H1 (cell line): ENCODE data around the gene EHBP1. TPM values are rescaled to one million over a fixed set of nuclear protein-coding genes. Genes with fewer than 3 reads are reported as not detected.

Source experiments
- CTCF ChIA-PET: fragments of 300-600 bp; sonication (Branson Sonifier 250); formaldehyde crosslinking; loops from one replicate; lab custom pipeline; 2021; ENCODE audit not compliant: partially characterized antibody; lab: Charles Lee
- POLR2A ChIA-PET: fragments of 300-600 bp; sonication (Branson Sonifier 250); formaldehyde crosslinking; loops from one replicate; lab custom pipeline; 2021; ENCODE audit warnings: inconsistent platforms; ENCODE audit not compliant: partially characterized antibody; lab: Charles Lee
- DNase-seq, 2 experiments: peaks; one replicate each; pipeline versions ENCODE4 v3.0.0 to v3.0.0-alpha.2; 2010 to 2022; ENCODE audit warnings: low spot score in 2 of 2, low read depth in 1 of 2, mixed read lengths in 1 of 2
- FAIRE-seq: peaks from 2 replicates; lab custom pipeline; 2011; peaks lifted over from hg19 to GRCh38; lab: Jason Lieb, UNC
- H2AFZ ChIP-seq: 2 replicates; pipeline ENCODE4 v1.8.1; 2012; ENCODE audit warnings: low read length, inconsistent platforms
- H2AK5ac ChIP-seq: 2 replicates; pipeline ENCODE4 v1.6.1; 2013; ENCODE audit warnings: low read depth, low read length
- H2BK120ac ChIP-seq: replicated peaks from 2 replicates; pipeline ENCODE3; 2013; ENCODE audit warnings: low read depth, low read length, inconsistent platforms
- H2BK12ac ChIP-seq: 2 replicates; pipeline ENCODE4 v1.6.1; 2013; ENCODE audit warnings: low read depth, low read length
- H2BK15ac ChIP-seq: 2 replicates; pipeline ENCODE4 v1.6.1; 2013; ENCODE audit warnings: low read length
- H2BK20ac ChIP-seq: 2 replicates; pipeline ENCODE4 v1.6.1; 2013; ENCODE audit warnings: low read length
- H2BK5ac ChIP-seq: 2 replicates; pipeline ENCODE4 v1.6.1; 2013; ENCODE audit warnings: low read depth, low read length
- H3K14ac ChIP-seq: 2 replicates; pipeline ENCODE4 v1.6.1; 2013; ENCODE audit warnings: inconsistent platforms; ENCODE audit not compliant: insufficient read length
- H3K18ac ChIP-seq: 2 replicates; pipeline ENCODE4 v1.6.1; 2013; ENCODE audit warnings: low read length; ENCODE audit errors: extremely low read depth
- H3K23ac ChIP-seq: 2 replicates; pipeline ENCODE4 v1.6.1; 2013; ENCODE audit warnings: inconsistent platforms; ENCODE audit not compliant: insufficient read length
- H3K23me2 ChIP-seq: 2 replicates; pipeline ENCODE4 v1.6.1; 2013; ENCODE audit warnings: low read depth, low read length
- H3K27ac ChIP-seq: 2 replicates; pipeline ENCODE4 v1.6.1; 2011; ENCODE audit warnings: low read depth, low read length, inconsistent platforms
- H3K27me3 ChIP-seq, 4 experiments: replicated peaks in 1 of 4; 1 replicate in 1 of 4; 2 replicates in 3 of 4; pipeline versions ENCODE4 v1.6.1 to v1.8.1; 2011 to 2013; ENCODE audit warnings: low read length in 3 of 4, mild to moderate bottlenecking in 3 of 4, inconsistent platforms in 2 of 4, mixed read lengths in 2 of 4, moderate library complexity in 1 of 4; ENCODE audit not compliant: control insufficient read depth in 3 of 4, insufficient read depth in 3 of 4; ENCODE audit errors: extremely low read depth in 1 of 4
- H3K36me3 ChIP-seq, 4 experiments: 2 replicates each; pipeline versions ENCODE4 v1.6.1 to v1.8.1; 2011 to 2013; ENCODE audit warnings: mild to moderate bottlenecking in 4 of 4, low read length in 3 of 4, moderate library complexity in 2 of 4, control low read depth in 1 of 4, inconsistent platforms in 1 of 4; ENCODE audit not compliant: insufficient read depth in 4 of 4, control insufficient read depth in 2 of 4
- H3K4ac ChIP-seq: replicated peaks from 2 replicates; pipeline ENCODE3; 2013; ENCODE audit warnings: low read length, low read depth, mixed read lengths, inconsistent platforms; ENCODE audit not compliant: insufficient read length
- H3K4me1 ChIP-seq, 4 experiments: replicated peaks in 1 of 4; 1 replicate in 1 of 4; 2 replicates in 3 of 4; pipeline versions ENCODE4 v1.6.1 to v1.8.1; 2011 to 2013; ENCODE audit warnings: low read length in 3 of 4, inconsistent platforms in 2 of 4, mixed read lengths in 1 of 4; ENCODE audit not compliant: insufficient read depth in 4 of 4, control insufficient read depth in 3 of 4
- H3K4me2 ChIP-seq, 2 experiments: 2 replicates each; pipeline versions ENCODE4 v1.6.1 to v1.8.1; 2011 to 2013; ENCODE audit warnings: low read depth in 2 of 2, low read length in 2 of 2, control low read depth in 1 of 2, inconsistent platforms in 1 of 2, mild to moderate bottlenecking in 1 of 2; ENCODE audit not compliant: insufficient read depth in 1 of 2
- H3K4me3 ChIP-seq, 4 experiments: fragments of 200-600, 300-600 bp in 1 of 4; sonication (generic), shearing (Covaris generic), sonication (Bioruptor Twin) in 1 of 4; 2 replicates each; pipeline versions ENCODE4 v1.5.1 to v1.8.1; 2011 to 2016; ENCODE audit warnings: low read length in 4 of 4, low read depth in 3 of 4, control low read depth in 2 of 4, inconsistent platforms in 2 of 4, mild to moderate bottlenecking in 2 of 4, mixed read lengths in 1 of 4, moderate library complexity in 1 of 4; ENCODE audit not compliant: insufficient read depth in 2 of 4; ENCODE audit errors: extremely low read depth in 1 of 4
- H3K56ac ChIP-seq: replicated peaks from 2 replicates; pipeline ENCODE3; 2013; ENCODE audit warnings: low read depth, mild to moderate bottlenecking, mixed read lengths, low read length, inconsistent platforms; ENCODE audit not compliant: insufficient read length
- H3K79me1 ChIP-seq: 2 replicates; pipeline ENCODE4 v1.6.1; 2013; ENCODE audit warnings: low read depth, low read length, control low read depth
- H3K79me2 ChIP-seq, 2 experiments: 2 replicates each; pipeline versions ENCODE4 v1.6.1 to v1.8.1; 2012 to 2013; ENCODE audit warnings: low read length in 2 of 2, mild to moderate bottlenecking in 2 of 2, inconsistent platforms in 1 of 2; ENCODE audit not compliant: insufficient read depth in 2 of 2, control insufficient read depth in 1 of 2
- H3K9ac ChIP-seq, 4 experiments: replicated peaks in 1 of 4; 1 replicate in 1 of 4; 2 replicates in 3 of 4; pipeline versions ENCODE4 v1.6.1 to v1.8.1; 2011 to 2013; ENCODE audit warnings: low read depth in 3 of 4, low read length in 3 of 4, control low read depth in 2 of 4, mild to moderate bottlenecking in 2 of 4, moderate library complexity in 2 of 4, inconsistent platforms in 1 of 4; ENCODE audit errors: extremely low read depth in 1 of 4
- H3K9me3 ChIP-seq, 2 experiments: 2 replicates each; pipeline versions ENCODE4 v1.6.1 to v1.8.1; 2012 to 2013; ENCODE audit warnings: mild to moderate bottlenecking in 2 of 2, moderate library complexity in 2 of 2, control low read depth in 1 of 2, inconsistent platforms in 1 of 2, low read depth in 1 of 2, low read length in 1 of 2, mixed read lengths in 1 of 2; ENCODE audit not compliant: insufficient read depth in 2 of 2
- H4K20me1 ChIP-seq, 2 experiments: replicated peaks in 1 of 2; 2 replicates each; pipeline versions ENCODE3 to v1.8.1; 2011 to 2013; ENCODE audit warnings: inconsistent platforms in 2 of 2, low read length in 2 of 2, mild to moderate bottlenecking in 1 of 2; ENCODE audit not compliant: insufficient read depth in 2 of 2, control insufficient read depth in 1 of 2
- H4K5ac ChIP-seq: 2 replicates; pipeline ENCODE4 v1.6.1; 2013; ENCODE audit warnings: low read length, low read depth, mixed read lengths, inconsistent platforms; ENCODE audit not compliant: insufficient read length
- H4K8ac ChIP-seq: 2 replicates; pipeline ENCODE4 v1.8.0; 2013; ENCODE audit warnings: mild to moderate bottlenecking, moderate library complexity, low read length, inconsistent platforms; ENCODE audit not compliant: insufficient read depth; ENCODE audit errors: extremely low read depth
- H4K91ac ChIP-seq: replicated peaks from 2 replicates; pipeline ENCODE3; 2013; ENCODE audit warnings: low read length, mixed read lengths, inconsistent platforms; ENCODE audit not compliant: insufficient read length
- RNF2 ChIP-seq: fragments of 200-900, 300-1000 bp; sonication (generic); IDR thresholded peaks from 2 replicates; pipeline ENCODE4 v1.7.1; 2016; ENCODE audit warnings: borderline replicate concordance, low read depth, mild to moderate bottlenecking, antibody characterized with exemption, low read length; ENCODE audit not compliant: poor library complexity, severe bottlenecking; ENCODE audit errors: missing control alignments
- WGBS, 2 experiments: shearing (Covaris generic) in 1 of 2; methylation state at CpG; one replicate each; pipeline versions ENCODE4 v1.1.6 to v1.1.7; 2013 to 2015; ENCODE audit warnings: low lambda C conversion rate in 2 of 2, mixed read lengths in 2 of 2, inconsistent platforms in 1 of 2, low coverage in 1 of 2, missing lambda C conversion rate in 1 of 2; ENCODE audit not compliant: insufficient replicate concordance in 2 of 2, insufficient coverage in 1 of 2, insufficient read length in 1 of 2; ENCODE audit errors: extremely low coverage in 1 of 2, missing lambda C conversion rate in 1 of 2; 5-methylcytosine and 5-hydroxymethylcytosine counted together
- polyA plus RNA-seq, 7 experiments: library from polyadenylated mRNA; depleted of rRNA in 3 of 7; stranded (reverse) in 5 of 7; unstranded in 2 of 7; fragments of >200 nt in 5 of 7; fragments of 200-250 nt in 2 of 7; gene quantifications; 1 replicate in 5 of 7; 2 replicates in 1 of 7; 4 replicates in 1 of 7; pipeline versions ENCODE4 v1.2.1 to v1.2.3, GENCODE V29; 2011 to 2013; ENCODE audit warnings: missing spikeins in 2 of 7, mixed read lengths in 2 of 7
- total RNA-seq: library from RNA; stranded (reverse); fragmentation: NEBNext Ultra II Directional; extraction: Animal tissue kit (Norgen Biotek cat#: 25700); gene quantifications from 2 replicates; pipeline ENCODE4 v1.2.1, GENCODE V29; 2021

The EHBP1 gene
- total and polyA plus RNA-seq, 2 of the 8 experiments (the other 6 are each of a cell fraction or from before 2014, with no cell fraction given) = 12.0 to 64.1 TPM

DNA sequence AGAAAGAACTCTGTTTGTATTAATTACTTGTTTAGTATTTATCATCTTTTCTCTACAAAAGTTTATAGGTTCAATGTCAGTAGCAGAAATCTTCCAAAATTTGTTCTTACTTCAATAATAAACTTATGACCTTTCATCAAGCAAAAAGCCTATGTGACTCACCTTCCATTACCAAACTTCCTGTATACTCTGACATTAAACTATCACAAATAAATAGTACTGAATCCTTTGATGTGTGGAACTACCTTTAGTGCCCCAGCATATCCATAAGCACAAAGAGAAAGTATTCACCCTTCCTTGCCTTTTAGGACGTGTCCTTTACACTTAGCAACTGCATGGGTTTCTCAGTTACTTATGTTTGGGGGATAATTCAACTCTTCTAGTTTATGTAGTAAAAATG lies 166.0 kb downstream of the EHBP1 start:
- Histone ChIP-seq H2AK5ac (no peak overlapping the region), H3K9ac (no peak overlapping the region), H3K18ac (no peak overlapping the region), H3K4me2 (no peak overlapping the region), H4K5ac (no peak overlapping the region), H2BK5ac (no peak overlapping the region), H2BK120ac (no peak overlapping the region), H3K14ac (no peak overlapping the region), H4K91ac (no peak overlapping the region), H3K4ac (no peak overlapping the region), H3K56ac (no peak overlapping the region), H2BK12ac (no peak overlapping the region), H3K23me2 (no peaks in the 10 kb centered on the region), H2AFZ (no peak overlapping the region), H2BK20ac (no peak overlapping the region), H3K4me3 (no peak overlapping the region), H4K20me1 (peaks cover 0 to 2% of the 10 kb centered on the region in 2 experiments), H2BK15ac (no peak overlapping the region), H4K8ac (no peak overlapping the region), H3K23ac (no peak overlapping the region), H3K27ac (no peak overlapping the region), H3K9me3 (no peaks in the 10 kb centered on the region; a peak in 1 of 4 replicates), H3K36me3 (peaks cover 0 to 25% (median 7%) of the 10 kb centered on the region in 4 experiments; a peak in 2 of 8 replicates), H3K27me3 (no peaks in the 10 kb centered on the region), H3K79me2 (no peaks in the 10 kb centered on the region), H3K79me1 (no peaks in the 10 kb centered on the region), H3K4me1 (no peaks in the 10 kb centered on the region)
- DNase-seq (no peak), FAIRE-seq (no peak)
- ChIA-PET CTCF (interaction anchor here (0.9 to 1.1 kb wide), 2 partner anchors 8 to 13 kb away, joined by 3 read pairs; no protein-coding TSS in a partner anchor), POLR2A (interaction anchor here (0.7 kb wide), 1 partner anchor 44 kb away, joined by 3 read pairs; no protein-coding TSS in a partner anchor)
- 75% methylated on average over 1 of the region's 1 CpG; no CpG with 5 or more reads in 1 of the 2 experiments for WGBS, 2 experiments
- no peak for TF ChIP-seq RNF2
